ENCODE results near the gene PHF2.

PHF2 gene

DNA sequence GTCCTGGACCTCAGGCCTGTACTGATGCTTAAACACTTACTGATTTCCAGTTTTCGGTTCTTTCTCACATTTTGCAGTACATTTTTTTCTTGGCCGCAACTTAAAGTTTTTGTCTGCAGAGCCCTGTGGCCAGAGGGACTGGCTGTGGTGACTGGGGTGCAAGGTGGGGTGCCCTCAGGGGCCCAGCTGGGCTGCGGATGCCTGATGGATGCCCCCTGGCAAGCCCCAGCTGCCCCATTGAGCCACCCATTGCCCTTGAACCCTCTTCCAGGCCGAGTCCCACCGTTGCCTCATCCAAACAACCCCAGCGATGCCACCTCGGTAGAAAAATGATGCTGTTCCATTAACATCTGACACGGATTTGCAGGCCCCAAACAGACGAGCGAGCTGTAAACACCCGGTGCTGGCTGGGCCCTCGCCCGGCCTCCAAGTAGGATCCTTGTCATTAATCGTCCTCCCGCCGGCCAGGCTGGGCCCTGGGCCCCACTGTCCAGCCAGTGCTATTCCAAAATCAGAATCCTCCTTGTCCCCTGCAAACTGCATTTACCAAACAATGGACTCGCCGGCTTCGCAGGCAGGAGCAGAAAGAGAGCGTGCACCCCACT is 107.9 kb downstream of the PHF2 start:
- no peak for DNase-seq (ENCODE audit: low read depth)
- TF ChIP-seq, protein P1, sequence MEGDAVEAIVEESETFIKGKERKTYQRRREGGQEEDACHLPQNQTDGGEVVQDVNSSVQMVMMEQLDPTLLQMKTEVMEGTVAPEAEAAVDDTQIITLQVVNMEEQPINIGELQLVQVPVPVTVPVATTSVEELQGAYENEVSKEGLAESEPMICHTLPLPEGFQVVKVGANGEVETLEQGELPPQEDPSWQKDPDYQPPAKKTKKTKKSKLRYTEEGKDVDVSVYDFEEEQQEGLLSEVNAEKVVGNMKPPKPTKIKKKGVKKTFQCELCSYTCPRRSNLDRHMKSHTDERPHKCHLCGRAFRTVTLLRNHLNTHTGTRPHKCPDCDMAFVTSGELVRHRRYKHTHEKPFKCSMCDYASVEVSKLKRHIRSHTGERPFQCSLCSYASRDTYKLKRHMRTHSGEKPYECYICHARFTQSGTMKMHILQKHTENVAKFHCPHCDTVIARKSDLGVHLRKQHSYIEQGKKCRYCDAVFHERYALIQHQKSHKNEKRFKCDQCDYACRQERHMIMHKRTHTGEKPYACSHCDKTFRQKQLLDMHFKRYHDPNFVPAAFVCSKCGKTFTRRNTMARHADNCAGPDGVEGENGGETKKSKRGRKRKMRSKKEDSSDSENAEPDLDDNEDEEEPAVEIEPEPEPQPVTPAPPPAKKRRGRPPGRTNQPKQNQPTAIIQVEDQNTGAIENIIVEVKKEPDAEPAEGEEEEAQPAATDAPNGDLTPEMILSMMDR (IDR thresholded peaks at IDR 0.05; ENCODE audit: low read depth, low read length, missing control alignments): no peak
- H3K4me3 ChIP-seq (ENCODE audit: low read depth, low read length): no peak overlapping the region

DNA sequence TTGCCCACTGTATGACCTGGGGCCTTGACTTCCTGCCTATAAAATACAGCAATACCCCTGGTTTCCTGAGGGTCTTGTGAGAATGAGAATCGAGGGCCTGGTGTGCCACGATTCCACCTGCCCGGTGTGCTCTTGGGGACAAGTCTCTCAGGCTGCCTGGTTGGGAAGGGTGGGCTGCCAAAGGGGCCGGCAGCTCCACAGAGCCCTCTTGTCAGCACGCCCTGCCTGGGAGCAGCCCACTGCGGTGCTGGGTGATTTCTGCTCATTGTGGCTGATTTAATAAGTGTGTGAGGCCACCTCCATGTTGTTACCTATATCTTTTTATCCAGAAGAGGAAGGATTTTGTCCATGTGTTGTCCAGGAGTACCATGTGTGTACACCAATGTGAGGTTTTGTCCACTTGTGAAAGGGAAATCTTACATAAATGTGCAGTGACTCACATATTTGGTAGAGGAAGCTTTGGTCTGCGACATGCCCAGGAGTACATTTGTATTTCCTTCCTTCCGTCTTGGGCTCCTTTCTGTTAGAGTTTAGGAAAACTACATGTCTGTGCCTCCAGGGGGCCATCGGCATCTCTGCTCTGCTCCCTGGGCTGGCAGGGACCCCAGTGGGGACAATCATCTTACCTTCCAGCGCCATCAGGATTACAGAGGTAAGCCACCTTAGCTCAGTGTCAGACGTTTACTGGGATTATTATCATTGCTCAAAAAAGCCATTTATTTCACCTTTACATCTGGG is 108.6 kb downstream of the PHF2 start:
- DNase-seq (ENCODE audit: low read depth): no peak
- TF ChIP-seq, protein P1 (IDR thresholded peaks at IDR 0.05; ENCODE audit: low read depth, low read length, missing control alignments): peak; percentile 12
- H3K4me3 ChIP-seq (ENCODE audit: low read depth, low read length): no peak overlapping the region

DNA sequence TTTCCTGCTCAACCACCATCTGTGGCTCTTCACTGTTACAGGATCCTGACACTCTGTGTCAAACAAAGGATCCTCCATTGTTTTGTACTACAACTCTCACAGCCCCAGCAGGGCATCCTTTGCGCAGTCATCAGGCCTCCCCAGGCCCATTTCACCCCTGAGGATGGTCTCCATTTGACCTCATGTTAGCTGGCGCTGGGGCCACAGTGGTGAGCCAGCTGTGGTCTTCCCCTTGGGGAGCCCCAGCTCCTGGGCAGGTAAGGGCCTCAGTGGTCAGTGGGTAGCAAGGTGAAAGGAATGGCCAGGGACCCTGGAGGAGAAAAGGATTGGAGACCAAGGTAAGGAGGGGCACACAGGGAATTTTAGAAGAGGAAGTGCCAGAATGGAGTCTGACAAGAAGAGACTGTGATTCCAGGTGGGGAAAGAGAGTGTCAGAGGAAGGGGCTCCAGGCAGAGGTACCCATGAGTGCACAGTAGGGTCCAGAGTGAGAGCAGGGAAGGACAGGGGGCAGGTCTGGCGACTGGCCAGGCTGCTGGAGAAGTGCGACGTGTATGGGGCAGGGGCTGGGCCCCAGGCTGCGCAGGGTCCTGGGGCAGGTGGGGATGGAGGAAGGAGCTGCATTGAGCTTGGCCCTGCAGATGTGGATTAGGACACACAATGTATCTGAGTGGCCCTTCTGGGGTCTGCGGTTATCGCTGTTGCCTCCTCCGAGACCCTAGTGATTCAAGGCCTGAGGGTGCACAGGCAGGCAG is 109.9 kb downstream of the PHF2 start:
- H3K4me3 ChIP-seq (ENCODE audit: low read depth, low read length): no peak overlapping the region
- TF ChIP-seq, protein P1 (IDR thresholded peaks at IDR 0.05; ENCODE audit: low read depth, low read length, missing control alignments): no peak
- DNase-seq (ENCODE audit: low read depth): no peak

DNA sequence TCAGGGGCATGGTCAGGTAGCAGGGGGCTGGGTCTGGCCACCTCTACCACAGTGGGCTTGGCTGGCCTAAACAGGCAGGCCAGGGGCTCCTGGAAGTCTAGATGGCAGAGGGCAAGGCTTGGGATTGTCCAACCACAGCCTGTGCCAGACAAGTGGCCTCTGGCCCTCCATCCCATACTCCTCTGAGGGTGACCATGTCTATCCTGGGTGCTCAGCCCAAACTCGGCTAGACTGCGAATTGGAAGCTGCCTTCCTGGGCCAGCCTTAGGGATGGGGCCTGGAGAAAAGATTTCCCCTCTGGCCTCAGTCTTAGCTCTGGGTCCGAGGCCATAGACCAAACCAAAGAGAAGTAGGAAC is 110.5 kb downstream of the PHF2 start:
- TF ChIP-seq, protein P1 (IDR thresholded peaks at IDR 0.05; ENCODE audit: low read depth, low read length, missing control alignments): no peak

DNA sequence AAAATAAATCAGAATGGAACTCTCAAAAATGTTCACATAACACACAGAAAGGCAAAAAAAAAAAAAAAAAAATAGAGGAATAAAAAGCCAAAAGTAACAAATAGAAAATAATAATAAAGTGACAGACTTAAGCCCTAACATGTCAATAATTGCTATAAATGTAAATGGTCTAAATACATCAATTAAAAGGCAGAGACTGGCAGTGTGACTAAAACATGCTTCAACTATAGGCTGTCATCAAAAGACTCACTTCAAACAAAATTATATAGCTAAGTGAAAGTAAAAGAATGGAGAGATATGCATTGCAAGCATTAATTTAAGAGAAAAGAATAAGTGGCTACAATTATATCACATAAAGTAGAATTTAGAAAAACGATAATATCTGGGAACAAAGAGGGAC is 114.2 kb downstream of the PHF2 start:
- no peak overlapping the region for H3K4me3 ChIP-seq (ENCODE audit: low read depth, low read length)
- TF ChIP-seq, protein P1 (IDR thresholded peaks at IDR 0.05; ENCODE audit: low read depth, low read length, missing control alignments): no peak
- DNase-seq (ENCODE audit: low read depth): no peak

More for the DNA sequence above, 110.5 kb downstream of the PHF2 start:
- H3K4me3 ChIP-seq (ENCODE audit: low read depth, low read length): no peak overlapping the region
- DNase-seq (ENCODE audit: low read depth): no peak

DNA sequence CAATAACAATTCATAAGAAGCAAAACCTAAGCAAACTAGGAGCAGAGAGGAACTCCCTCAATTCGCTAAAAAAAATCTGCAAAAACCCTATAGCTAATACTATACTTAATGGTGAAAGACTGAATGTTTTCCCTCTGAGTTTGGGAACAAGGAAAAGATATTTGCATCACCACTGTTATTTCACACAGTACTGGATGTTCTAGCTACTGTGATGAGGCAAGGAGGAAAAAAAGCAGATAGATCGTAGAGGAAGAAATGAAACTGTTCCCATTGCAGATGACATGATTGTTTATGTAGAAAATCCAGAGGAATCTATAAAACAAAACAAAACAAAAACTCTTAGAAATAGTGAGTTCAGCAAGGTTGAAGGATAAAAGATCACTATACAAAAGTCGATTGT is 116.7 kb downstream of the PHF2 start:
- TF ChIP-seq, protein P1 (IDR thresholded peaks at IDR 0.05; ENCODE audit: low read depth, low read length, missing control alignments): no peak
- no peak overlapping the region for H3K4me3 ChIP-seq (ENCODE audit: low read depth, low read length)
- DNase-seq (ENCODE audit: low read depth): no peak

Measured in GM12864 (cell line).